Anterior cingulate cortex (tissue), 58 donors: ENCODE measurements around the gene TRH.

Experiments
- DNase-seq, 58 donors: peaks; one replicate each; lab custom pipeline; 2025; lab: John Stamatoyannopoulos, UW

Gene TRH

GRCh38 chr3:129974564-129974832, at the start of gene TRH:
Gene TRH (plus strand): TSS chr3:129974720. CDS start chr3:129975817, 1,097 bp downstream.
- DNase-seq: no peak

- DNase-seq: no peak
Measured at GRCh38 chr3:129927072-129927471, 47.4 kb upstream of the TRH start.

GRCh38 chr3:129929383-129929782, 45.1 kb upstream of the TRH start:
- no peak for DNase-seq

GRCh38 chr3:129933471-129933870, 41.0 kb upstream of the TRH start:
- no peak for DNase-seq

GRCh38 chr3:129934234-129935123, 40.0 kb upstream of the TRH start:
- peak in 18 of 58 donors; percentile 2 to 55 (median 10) for DNase-seq

GRCh38 chr3:129936757-129937156, 37.8 kb upstream of the TRH start:
- peak in 39 of 58 donors; percentile 6 to 78 (median 28) for DNase-seq

GRCh38 chr3:129937717-129938116, 36.8 kb upstream of the TRH start:
- no peak for DNase-seq

- DNase-seq: no peak
Measured at GRCh38 chr3:129938140-129938930, 36.2 kb upstream of the TRH start.

GRCh38 chr3:129940086-129940485, 34.4 kb upstream of the TRH start:
- DNase-seq: no peak

- peak in 53 of 58 donors; percentile 2 to 72 (median 46) for DNase-seq
Measured at GRCh38 chr3:129942296-129942695, 32.2 kb upstream of the TRH start.

GRCh38 chr3:129943020-129943419, 31.5 kb upstream of the TRH start:
- no peak for DNase-seq

- DNase-seq: no peak
Measured at GRCh38 chr3:129944709-129945108, 29.8 kb upstream of the TRH start.

GRCh38 chr3:129947538-129948240, 26.8 kb upstream of the TRH start:
- no peak for DNase-seq

- DNase-seq: peak in 1 of 58 donors; percentile 5
Measured at GRCh38 chr3:129950318-129951046, 24.0 kb upstream of the TRH start.

- DNase-seq: no peak
Measured at GRCh38 chr3:129952556-129953355, 21.8 kb upstream of the TRH start.

- no peak for DNase-seq
Measured at GRCh38 chr3:129953621-129954020, 20.9 kb upstream of the TRH start.

GRCh38 chr3:129954514-129954913, 20.0 kb upstream of the TRH start:
- no peak for DNase-seq

- DNase-seq: no peak
Measured at GRCh38 chr3:129956936-129957335, 17.6 kb upstream of the TRH start.

- no peak for DNase-seq
Measured at GRCh38 chr3:129958755-129959154, 15.8 kb upstream of the TRH start.

GRCh38 chr3:129961141-129961541, 13.4 kb upstream of the TRH start:
- DNase-seq: no peak
